Measurements from ENCODE around the gene ST6GALNAC5. TPM values are rescaled to one million over a fixed set of nuclear protein-coding genes. Genes with fewer than 3 reads are reported as not detected.

Gene ST6GALNAC5
- total RNA-seq, 1 experiment from 2014 or later = 0.24 TPM

- Histone ChIP-seq H3K27ac (no peak overlapping the region), H3K9me3 (ENCODE audit: insufficient read depth, low read depth) (no peaks in the 10 kb centered on the region), H3K4me2 (no peak overlapping the region), H2AFZ (no peak overlapping the region), H3K36me3 (ENCODE audit: low read depth) (no peaks in the 10 kb centered on the region), H3K27me3 (ENCODE audit: insufficient read depth, low read depth) (no peaks in the 10 kb centered on the region), H3K4me3 (no peak overlapping the region), H3F3A (ENCODE audit: insufficient read depth, low read depth) (no peaks in the 10 kb centered on the region), H3K4me1 (replicated peaks; ENCODE audit: insufficient read depth) (no peaks in the 10 kb centered on the region), H4K20me1 (ENCODE audit: insufficient read depth) (no peaks in the 10 kb centered on the region), H3K9me2 (ENCODE audit: insufficient read depth) (no peaks in the 10 kb centered on the region), H3K79me2 (ENCODE audit: low read depth) (no peaks in the 10 kb centered on the region)
- no peak for DNase-seq
- TF ChIP-seq CTCF (conservative IDR thresholded peaks at IDR 0.05) (no peak), EZH2 (IDR thresholded peaks at IDR 0.05; ENCODE audit: low read depth) (no peak)
- CTCF ChIA-PET = no interaction called here
- POLR2A ChIA-PET (ENCODE audit: unreplicated experiment) = no interaction called here
- intact Hi-C loops (cut with micrococcal nuclease; ENCODE audit: unreplicated experiment) = no loop called here
- BruUV-seq (replicated peaks) = no TSS peak
Observed at GRCh38 chr1:77084457-77084856, 217.2 kb downstream of the ST6GALNAC5 start.

GRCh38 chr1:77085109-77085508 is 217.8 kb downstream of the ST6GALNAC5 start:
- Histone ChIP-seq H3K36me3 (ENCODE audit: low read depth) (no peaks in the 10 kb centered on the region), H4K20me1 (ENCODE audit: insufficient read depth) (no peaks in the 10 kb centered on the region), H3K79me2 (ENCODE audit: low read depth) (no peaks in the 10 kb centered on the region), H3K4me2 (no peak overlapping the region), H3K27me3 (ENCODE audit: insufficient read depth, low read depth) (no peaks in the 10 kb centered on the region), H3K9me2 (ENCODE audit: insufficient read depth) (no peaks in the 10 kb centered on the region), H3K9me3 (ENCODE audit: insufficient read depth, low read depth) (no peaks in the 10 kb centered on the region), H3F3A (ENCODE audit: insufficient read depth, low read depth) (no peaks in the 10 kb centered on the region), H3K4me3 (no peak overlapping the region), H3K27ac (no peak overlapping the region), H2AFZ (no peak overlapping the region), H3K4me1 (replicated peaks; ENCODE audit: insufficient read depth) (no peaks in the 10 kb centered on the region)
- ChIA-PET CTCF (no interaction called here), POLR2A (ENCODE audit: unreplicated experiment) (no interaction called here)
- intact Hi-C loops (cut with micrococcal nuclease; ENCODE audit: unreplicated experiment) = no loop called here
- BruUV-seq (replicated peaks) = no TSS peak
- no peak for DNase-seq
- TF ChIP-seq CTCF (conservative IDR thresholded peaks at IDR 0.05) (no peak), EZH2 (IDR thresholded peaks at IDR 0.05; ENCODE audit: low read depth) (no peak)

GRCh38 chr1:77089756-77090155 is 222.5 kb downstream of the ST6GALNAC5 start:
- no peaks in the 10 kb centered on the region for H3F3A ChIP-seq (ENCODE audit: insufficient read depth, low read depth)
- H3K4me3 ChIP-seq = no peak overlapping the region
- BruUV-seq (replicated peaks) = no TSS peak
- no peak for DNase-seq
- H4K20me1 ChIP-seq (ENCODE audit: insufficient read depth) = no peaks in the 10 kb centered on the region
- H3K27ac ChIP-seq = no peak overlapping the region
- H2AFZ ChIP-seq = no peak overlapping the region
- no peaks in the 10 kb centered on the region for H3K4me1 ChIP-seq (replicated peaks; ENCODE audit: insufficient read depth)
- H3K9me3 ChIP-seq (ENCODE audit: insufficient read depth, low read depth) = no peaks in the 10 kb centered on the region
- H3K9me2 ChIP-seq (ENCODE audit: insufficient read depth) = no peaks in the 10 kb centered on the region
- CTCF ChIA-PET = no interaction called here
- intact Hi-C loops (cut with micrococcal nuclease; ENCODE audit: unreplicated experiment) = no loop called here
- no peaks in the 10 kb centered on the region for H3K36me3 ChIP-seq (ENCODE audit: low read depth)
- POLR2A ChIA-PET (ENCODE audit: unreplicated experiment) = no interaction called here
- no peak overlapping the region for H3K4me2 ChIP-seq
- H3K79me2 ChIP-seq (ENCODE audit: low read depth) = no peaks in the 10 kb centered on the region
- TF ChIP-seq EZH2 (IDR thresholded peaks at IDR 0.05; ENCODE audit: low read depth) (no peak), CTCF (conservative IDR thresholded peaks at IDR 0.05) (no peak)
- no peaks in the 10 kb centered on the region for H3K27me3 ChIP-seq (ENCODE audit: insufficient read depth, low read depth)
